Measurements from ENCODE around the gene SLC2A9.

Gene SLC2A9

DNA sequence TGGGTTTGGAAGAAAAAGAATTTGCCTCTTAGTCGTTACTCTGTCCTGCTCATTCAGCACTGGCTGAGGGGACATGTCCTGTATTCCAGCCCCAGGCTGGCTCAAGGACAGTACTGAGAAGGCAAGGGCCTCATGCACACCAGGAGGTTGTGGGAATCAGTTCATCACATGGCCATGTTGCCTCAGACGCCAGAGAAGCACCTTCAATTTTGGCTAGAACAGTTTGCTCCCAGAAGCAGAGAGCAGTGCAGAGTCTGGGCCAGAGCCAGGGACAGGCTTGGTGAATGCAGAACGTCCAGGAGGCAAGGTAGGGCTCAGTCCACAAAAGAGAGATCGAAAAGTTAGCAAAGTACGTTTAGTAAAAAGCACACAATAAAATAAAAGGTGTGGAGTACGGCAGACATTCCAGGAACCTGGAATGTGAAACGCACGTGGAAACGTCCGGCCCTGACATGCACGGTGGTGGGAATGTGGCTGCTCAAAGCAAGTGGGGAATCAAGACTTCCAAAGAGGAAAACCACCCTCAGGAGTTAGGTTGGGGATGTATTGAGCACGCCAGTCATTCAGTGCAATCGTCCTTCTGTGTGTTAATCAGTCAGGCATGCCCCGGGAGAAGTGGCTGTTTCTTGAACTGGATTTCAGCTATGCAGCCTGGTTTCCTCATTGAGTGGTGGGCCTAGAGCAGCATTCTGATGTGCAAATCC lies 1.2 kb upstream of the SLC2A9 start:
- in situ Hi-C loops (cut with MboI; ENCODE audit: low pct_unique_long_range_greater_than_20kb, low sequenced_read_pairs, unreplicated experiment) = no loop called here

DNA sequence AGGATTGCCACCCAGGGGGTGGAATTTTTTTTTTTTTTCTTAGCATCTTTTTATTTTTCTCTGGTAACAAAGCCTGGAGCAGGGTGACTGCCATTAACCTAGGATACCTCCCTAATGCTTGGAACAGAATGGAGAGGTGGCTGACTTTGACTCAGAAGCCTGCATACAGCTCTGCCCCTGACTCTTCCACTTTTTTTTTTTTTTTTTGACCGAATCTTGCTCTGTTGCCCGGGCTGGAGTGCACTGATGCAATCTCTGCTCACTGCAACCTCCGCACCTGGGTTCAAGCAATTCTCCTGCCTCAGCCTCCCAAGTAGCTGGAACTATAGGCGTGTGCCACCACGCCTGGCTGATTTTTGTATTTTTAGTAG lies 341 bp upstream of the SLC2A9 start:
- DNase-seq (ENCODE audit: low spot score) = no peak
- in situ Hi-C loops (cut with MboI; ENCODE audit: low pct_unique_long_range_greater_than_20kb, low sequenced_read_pairs, unreplicated experiment) = no loop called here
- TF ChIP-seq, protein P1, sequence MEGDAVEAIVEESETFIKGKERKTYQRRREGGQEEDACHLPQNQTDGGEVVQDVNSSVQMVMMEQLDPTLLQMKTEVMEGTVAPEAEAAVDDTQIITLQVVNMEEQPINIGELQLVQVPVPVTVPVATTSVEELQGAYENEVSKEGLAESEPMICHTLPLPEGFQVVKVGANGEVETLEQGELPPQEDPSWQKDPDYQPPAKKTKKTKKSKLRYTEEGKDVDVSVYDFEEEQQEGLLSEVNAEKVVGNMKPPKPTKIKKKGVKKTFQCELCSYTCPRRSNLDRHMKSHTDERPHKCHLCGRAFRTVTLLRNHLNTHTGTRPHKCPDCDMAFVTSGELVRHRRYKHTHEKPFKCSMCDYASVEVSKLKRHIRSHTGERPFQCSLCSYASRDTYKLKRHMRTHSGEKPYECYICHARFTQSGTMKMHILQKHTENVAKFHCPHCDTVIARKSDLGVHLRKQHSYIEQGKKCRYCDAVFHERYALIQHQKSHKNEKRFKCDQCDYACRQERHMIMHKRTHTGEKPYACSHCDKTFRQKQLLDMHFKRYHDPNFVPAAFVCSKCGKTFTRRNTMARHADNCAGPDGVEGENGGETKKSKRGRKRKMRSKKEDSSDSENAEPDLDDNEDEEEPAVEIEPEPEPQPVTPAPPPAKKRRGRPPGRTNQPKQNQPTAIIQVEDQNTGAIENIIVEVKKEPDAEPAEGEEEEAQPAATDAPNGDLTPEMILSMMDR (IDR thresholded peaks at IDR 0.05; ENCODE audit: extremely low read depth, insufficient read depth, missing control alignments) = no peak

More for the DNA sequence above, 1.2 kb upstream of the SLC2A9 start:
- no peak for DNase-seq (ENCODE audit: low spot score)
- TF ChIP-seq, protein P1 (IDR thresholded peaks at IDR 0.05; ENCODE audit: extremely low read depth, insufficient read depth, missing control alignments) = no peak

DNA sequence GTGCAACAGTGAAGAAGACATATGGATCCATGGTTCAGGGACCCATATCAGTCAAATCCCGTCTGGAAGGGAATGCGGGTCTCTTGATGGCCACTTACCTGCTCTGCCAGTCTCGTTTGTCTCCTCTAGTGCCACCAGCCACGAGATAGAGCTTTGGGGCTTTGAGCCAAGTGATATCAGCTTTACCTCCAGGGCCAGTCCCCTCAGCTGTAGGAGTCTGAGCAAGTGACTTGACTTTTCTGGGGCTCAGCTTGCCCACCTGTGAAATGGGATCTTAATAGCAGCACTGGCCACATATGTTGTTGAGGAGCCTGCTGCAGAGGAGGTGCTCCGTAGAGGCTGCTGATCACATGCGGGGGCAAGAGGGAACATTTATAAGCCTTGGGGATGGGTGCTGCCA lies 1.2 kb downstream of the SLC2A9 start:
- TF ChIP-seq, protein P1 (IDR thresholded peaks at IDR 0.05; ENCODE audit: extremely low read depth, insufficient read depth, missing control alignments) = no peak
- DNase-seq (ENCODE audit: low spot score) = no peak
- in situ Hi-C loops (cut with MboI; ENCODE audit: low pct_unique_long_range_greater_than_20kb, low sequenced_read_pairs, unreplicated experiment) = no loop called here

DNA sequence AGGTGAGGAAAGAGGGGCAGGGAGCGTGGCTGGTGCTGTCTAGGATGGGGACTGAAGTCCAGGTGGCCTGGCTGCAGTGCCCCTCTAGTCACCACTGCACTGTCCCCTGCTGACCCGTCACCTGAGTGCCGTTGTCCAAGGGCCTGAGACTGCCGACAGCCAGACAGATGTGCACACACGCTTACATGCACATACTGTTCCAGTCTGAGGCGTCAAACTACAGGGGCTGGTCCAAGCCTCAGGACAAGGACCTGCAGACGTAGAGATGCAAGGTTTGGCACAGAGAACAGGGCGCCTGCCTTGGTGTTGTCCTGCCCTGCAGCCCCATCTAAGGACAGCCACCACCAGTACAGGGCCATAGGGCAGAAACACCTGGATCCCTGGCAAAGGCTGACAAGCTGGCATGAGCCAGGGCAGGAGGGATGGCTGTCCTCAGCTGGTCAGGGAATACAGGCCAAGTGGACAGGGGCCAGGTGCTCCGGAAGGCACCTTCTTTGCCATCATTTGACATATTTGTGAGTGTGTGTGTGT lies 1.7 kb downstream of the SLC2A9 start:
- TF ChIP-seq, protein P1 (IDR thresholded peaks at IDR 0.05; ENCODE audit: extremely low read depth, insufficient read depth, missing control alignments) = no peak
- in situ Hi-C loops (cut with MboI; ENCODE audit: low pct_unique_long_range_greater_than_20kb, low sequenced_read_pairs, unreplicated experiment) = loop anchor here (5.0 kb wide), 1 partner anchor 257 kb away; no protein-coding TSS in a partner anchor
- DNase-seq (ENCODE audit: low spot score) = no peak

DNA sequence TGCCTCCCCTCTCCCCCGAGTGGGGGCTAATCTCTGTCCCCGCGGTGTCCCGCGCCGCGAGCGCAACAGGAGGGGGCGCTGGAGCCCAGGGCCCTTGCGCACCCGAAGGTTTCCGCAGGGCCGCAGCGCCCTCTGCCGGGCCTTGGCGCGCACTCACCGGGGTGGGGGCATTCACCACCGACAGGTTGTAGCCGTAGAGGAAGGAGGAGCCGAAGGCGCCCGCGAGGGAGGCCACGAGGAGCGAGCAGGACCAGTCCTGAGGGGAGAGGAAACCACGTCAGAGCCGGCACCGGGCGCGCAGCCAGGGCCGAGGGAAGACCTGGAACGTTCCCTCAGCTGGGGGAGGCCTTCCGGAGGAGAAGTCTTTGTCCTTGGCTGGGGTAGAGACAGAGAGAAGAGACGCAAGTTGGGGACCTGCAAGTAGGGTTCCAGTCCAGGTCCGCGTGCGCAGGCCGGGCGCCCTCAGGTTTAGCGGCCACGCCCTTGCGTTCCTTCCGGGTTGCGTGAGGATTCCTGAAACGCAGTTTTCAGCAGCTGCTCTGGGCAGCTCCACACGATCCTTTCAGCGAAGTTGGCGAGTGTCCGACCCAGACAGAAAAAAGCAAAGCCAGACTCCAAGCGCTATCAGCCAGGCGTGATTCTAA lies 2.4 kb downstream of the SLC2A9 start:
- DNase-seq (ENCODE audit: low spot score) = peak; percentile 94
- in situ Hi-C loops (cut with MboI; ENCODE audit: low pct_unique_long_range_greater_than_20kb, low sequenced_read_pairs, unreplicated experiment) = loop anchor here (5.0 kb wide), 1 partner anchor 257 kb away; no protein-coding TSS in a partner anchor
- TF ChIP-seq, protein P1 (IDR thresholded peaks at IDR 0.05; ENCODE audit: extremely low read depth, insufficient read depth, missing control alignments) = peak; percentile 100

DNA sequence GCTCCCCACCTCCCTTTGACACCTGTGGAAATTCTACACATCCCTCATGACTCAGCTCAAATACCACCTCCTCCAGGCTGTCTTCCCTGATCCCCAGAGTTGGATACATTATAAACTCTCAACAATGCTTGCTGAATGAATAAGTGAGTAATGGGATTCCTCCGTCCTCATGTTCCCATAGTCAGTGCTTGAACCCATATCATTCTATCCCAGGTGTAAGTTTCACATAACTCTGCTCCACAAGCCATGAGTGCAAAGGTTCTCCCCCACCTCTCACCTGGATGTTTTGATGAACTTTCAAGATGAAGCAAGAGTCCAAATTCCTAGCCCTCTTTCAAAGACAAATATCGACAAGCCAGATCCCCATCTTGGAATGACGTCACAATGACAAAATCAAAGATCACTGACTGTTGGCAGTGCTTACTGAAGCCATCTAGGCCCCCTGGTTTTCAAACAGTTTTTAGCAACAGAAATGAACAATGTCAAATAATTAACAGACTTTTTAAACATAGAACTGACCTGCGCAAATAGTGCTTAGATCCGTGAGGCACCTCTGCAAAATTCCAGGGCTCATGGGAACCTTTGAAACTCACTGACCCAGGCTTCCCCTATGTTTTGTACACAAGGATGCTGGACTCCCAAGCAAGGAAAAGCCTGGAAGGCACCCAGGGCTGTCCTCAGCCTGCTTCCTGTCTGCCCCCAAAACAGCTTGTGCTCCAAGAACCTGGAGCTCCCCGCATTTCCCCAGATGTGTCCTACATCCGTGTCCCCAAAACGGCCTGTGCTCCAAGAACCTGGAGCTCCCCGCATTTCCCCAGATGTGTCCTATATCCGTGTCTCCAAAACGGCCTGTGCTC lies 4.0 kb downstream of the SLC2A9 start:
- TF ChIP-seq, protein P1 (IDR thresholded peaks at IDR 0.05; ENCODE audit: extremely low read depth, insufficient read depth, missing control alignments) = no peak
- DNase-seq (ENCODE audit: low spot score) = no peak
- in situ Hi-C loops (cut with MboI; ENCODE audit: low pct_unique_long_range_greater_than_20kb, low sequenced_read_pairs, unreplicated experiment) = loop anchor here (5.0 kb wide), 1 partner anchor 255 kb away; no protein-coding TSS in a partner anchor
